ENCODE measurements around the gene BBS12. TPM values are rescaled to one million over a fixed set of nuclear protein-coding genes. Genes with fewer than 3 reads are reported as not detected.
A peak's percentile ranks its signal among the peaks of the same experiment; 100 is the strongest.

Gene BBS12
- 4.6 TPM for total RNA-seq (ENCODE audit: unreplicated experiment)
- long read RNA-seq, transcript BBS12-201 (2 exons, 3,244 nt) = major isoform, 5 of 7 reads
- long read RNA-seq, partial matches to known transcripts = 0 of 7 reads
- long read RNA-seq, other reads (novel, unspliced or antisense) = 2 of 7 reads

- Mint-ChIP-seq H3K27ac (ENCODE audit: unreplicated experiment) (peak within 1 kb of the TSS; percentile 96), H3K4me1 (ENCODE audit: unreplicated experiment) (peaks cover 12% of the 10 kb centered on the region), H3K27me3 (ENCODE audit: unreplicated experiment) (peaks cover 12% of the 10 kb centered on the region), H3K4me3 (ENCODE audit: unreplicated experiment) (peak within 1 kb of the TSS; percentile 93), H3K36me3 (ENCODE audit: low read depth, unreplicated experiment) (peaks cover 5% of the 10 kb centered on the region), H3K9me3 (ENCODE audit: unreplicated experiment) (no peaks in the 10 kb centered on the region)
- no peak for TF ChIP-seq CTCF (IDR thresholded peaks at IDR 0.05; ENCODE audit: unreplicated experiment)
- DNase-seq (ENCODE audit: low spot score) = peak; percentile 97
Observed at GRCh38 chr4:122732329-122733026, at the start of gene BBS12. Gene BBS12, plus strand, starts transcription at chr4:122732704. Its CDS starts 9,189 bp downstream, at chr4:122741893.

GRCh38 chr4:122686691-122687090, 45.8 kb upstream of the BBS12 start:
- peaks cover 31% of the 10 kb centered on the region for H3K4me1 Mint-ChIP-seq (ENCODE audit: unreplicated experiment)
- no peaks in the 10 kb centered on the region for H3K9me3 Mint-ChIP-seq (ENCODE audit: unreplicated experiment)
- TF ChIP-seq CTCF (IDR thresholded peaks at IDR 0.05; ENCODE audit: unreplicated experiment) = no peak
- peaks cover 5% of the 10 kb centered on the region for H3K27me3 Mint-ChIP-seq (ENCODE audit: unreplicated experiment)
- H3K27ac Mint-ChIP-seq (ENCODE audit: unreplicated experiment) = no peak overlapping the region
- DNase-seq (ENCODE audit: low spot score) = no peak
- peaks cover 4% of the 10 kb centered on the region for H3K36me3 Mint-ChIP-seq (ENCODE audit: low read depth, unreplicated experiment)
- no peak overlapping the region for H3K4me3 Mint-ChIP-seq (ENCODE audit: unreplicated experiment)

- DNase-seq (ENCODE audit: low spot score) = no peak
- peak overlapping the region; percentile 92 for H3K27ac Mint-ChIP-seq (ENCODE audit: unreplicated experiment)
- peak overlapping the region; percentile 17 for H3K4me3 Mint-ChIP-seq (ENCODE audit: unreplicated experiment)
- peaks cover 4% of the 10 kb centered on the region for H3K36me3 Mint-ChIP-seq (ENCODE audit: low read depth, unreplicated experiment)
- peaks cover 31% of the 10 kb centered on the region for H3K4me1 Mint-ChIP-seq (ENCODE audit: unreplicated experiment)
- peaks cover 5% of the 10 kb centered on the region for H3K27me3 Mint-ChIP-seq (ENCODE audit: unreplicated experiment)
- H3K9me3 Mint-ChIP-seq (ENCODE audit: unreplicated experiment) = no peaks in the 10 kb centered on the region
- no peak for TF ChIP-seq CTCF (IDR thresholded peaks at IDR 0.05; ENCODE audit: unreplicated experiment)
Observed at GRCh38 chr4:122687531-122688061, 44.9 kb upstream of the BBS12 start.

- H3K27ac Mint-ChIP-seq (ENCODE audit: unreplicated experiment) = peak overlapping the region; percentile 82
- peaks cover 4% of the 10 kb centered on the region for H3K27me3 Mint-ChIP-seq (ENCODE audit: unreplicated experiment)
- DNase-seq (ENCODE audit: low spot score) = no peak
- no peaks in the 10 kb centered on the region for H3K9me3 Mint-ChIP-seq (ENCODE audit: unreplicated experiment)
- peaks cover 31% of the 10 kb centered on the region for H3K4me1 Mint-ChIP-seq (ENCODE audit: unreplicated experiment)
- peaks cover 4% of the 10 kb centered on the region for H3K36me3 Mint-ChIP-seq (ENCODE audit: low read depth, unreplicated experiment)
- no peak for TF ChIP-seq CTCF (IDR thresholded peaks at IDR 0.05; ENCODE audit: unreplicated experiment)
- H3K4me3 Mint-ChIP-seq (ENCODE audit: unreplicated experiment) = no peak overlapping the region
Observed at GRCh38 chr4:122688529-122689140, 43.9 kb upstream of the BBS12 start.
